Measurements from ENCODE around the gene DENND1A.

The DENND1A gene

DNA sequence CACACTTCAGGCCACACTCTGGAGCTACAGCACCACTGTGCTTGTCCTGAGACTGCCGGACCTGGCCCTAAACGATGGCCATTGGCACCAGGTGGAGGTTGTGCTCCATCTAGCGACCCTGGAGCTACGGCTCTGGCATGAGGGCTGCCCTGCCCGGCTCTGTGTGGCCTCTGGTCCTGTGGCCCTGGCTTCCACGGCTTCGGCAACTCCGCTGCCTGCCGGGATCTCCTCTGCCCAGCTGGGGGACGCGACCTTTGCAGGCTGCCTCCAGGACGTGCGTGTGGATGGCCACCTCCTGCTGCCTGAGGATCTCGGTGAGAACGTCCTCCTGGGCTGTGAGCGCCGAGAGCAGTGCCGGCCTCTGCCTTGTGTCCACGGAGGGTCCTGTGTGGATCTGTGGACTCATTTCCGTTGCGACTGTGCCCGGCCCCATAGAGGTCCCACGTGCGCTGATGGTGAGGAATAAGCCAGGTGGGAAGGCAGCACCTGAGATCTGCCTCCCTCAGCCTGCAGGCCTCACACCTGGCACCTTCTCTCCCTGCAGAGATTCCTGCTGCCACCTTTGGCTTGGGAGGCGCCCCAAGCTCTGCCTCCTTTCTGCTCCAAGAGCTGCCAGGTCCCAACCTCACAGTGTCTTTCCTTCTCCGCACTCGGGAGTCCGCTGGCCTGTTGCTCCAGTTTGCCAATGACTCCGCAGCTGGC lies 559.2 kb downstream of the DENND1A start:
- no peak for DNase-seq (ENCODE audit: low read depth)

DNA sequence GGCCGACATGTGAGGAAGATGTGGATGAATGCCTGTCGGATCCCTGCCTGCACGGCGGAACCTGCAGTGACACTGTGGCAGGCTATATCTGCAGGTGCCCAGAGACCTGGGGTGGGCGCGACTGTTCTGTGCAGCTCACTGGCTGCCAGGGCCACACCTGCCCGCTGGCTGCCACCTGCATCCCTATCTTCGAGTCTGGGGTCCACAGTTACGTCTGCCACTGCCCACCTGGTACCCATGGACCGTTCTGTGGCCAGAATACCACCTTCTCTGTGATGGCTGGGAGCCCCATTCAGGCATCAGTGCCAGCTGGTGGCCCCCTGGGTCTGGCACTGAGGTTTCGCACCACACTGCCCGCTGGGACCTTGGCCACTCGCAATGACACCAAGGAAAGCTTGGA lies 559.8 kb downstream of the DENND1A start:
- no peak for DNase-seq (ENCODE audit: low read depth)

DNA sequence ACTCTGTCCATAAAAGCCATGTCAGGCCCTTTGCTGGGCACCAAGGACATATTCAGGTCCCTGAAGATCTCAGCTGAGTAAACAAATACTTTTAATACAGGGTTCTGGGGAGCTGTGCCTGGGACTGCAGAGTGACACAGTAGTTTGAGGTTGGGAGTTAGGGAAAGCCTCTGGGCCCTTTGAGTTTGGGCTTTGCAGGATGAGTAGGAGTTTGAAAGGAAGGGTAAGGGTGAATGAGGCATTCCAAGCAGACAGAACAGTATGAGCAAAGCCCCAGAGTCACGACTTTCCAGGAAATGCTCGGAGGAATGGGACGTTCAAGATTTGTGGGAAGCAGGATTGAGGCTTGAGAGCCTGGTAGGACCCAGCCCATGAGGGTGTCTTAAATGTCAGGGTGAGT lies 560.6 kb downstream of the DENND1A start:
- DNase-seq (ENCODE audit: low read depth) = no peak

DNA sequence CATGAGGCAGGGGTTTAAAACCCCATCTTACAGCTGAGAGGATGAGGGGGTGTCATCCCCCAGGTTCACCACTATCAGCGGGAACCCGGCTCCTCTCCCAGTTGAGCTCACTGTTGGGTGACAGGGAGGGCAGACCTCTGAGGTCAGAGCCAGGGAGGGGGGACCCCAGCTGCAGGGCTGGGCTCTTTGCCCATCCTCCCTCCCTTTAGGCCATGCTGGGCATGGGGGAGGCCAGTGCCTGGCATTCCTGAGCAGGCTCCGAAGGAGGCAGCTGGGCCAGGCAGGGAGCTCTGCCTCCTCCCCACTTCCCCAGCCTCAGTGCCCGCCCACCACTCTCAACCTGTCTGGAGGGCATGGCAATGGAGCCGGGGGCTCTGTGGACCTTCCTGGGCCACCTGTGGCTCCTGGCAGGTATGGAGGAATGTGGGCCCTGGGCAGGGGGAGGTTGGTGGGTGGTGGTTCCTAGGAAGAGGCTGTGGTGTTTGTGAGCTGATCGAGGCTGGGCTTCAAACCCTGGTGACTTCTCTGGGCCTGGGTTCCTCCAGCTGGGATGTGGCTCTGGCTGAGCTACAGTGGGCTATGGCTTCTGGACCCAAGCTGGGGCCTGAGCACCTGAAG lies 561.3 kb downstream of the DENND1A start:
- no peak for DNase-seq (ENCODE audit: low read depth)

DNA sequence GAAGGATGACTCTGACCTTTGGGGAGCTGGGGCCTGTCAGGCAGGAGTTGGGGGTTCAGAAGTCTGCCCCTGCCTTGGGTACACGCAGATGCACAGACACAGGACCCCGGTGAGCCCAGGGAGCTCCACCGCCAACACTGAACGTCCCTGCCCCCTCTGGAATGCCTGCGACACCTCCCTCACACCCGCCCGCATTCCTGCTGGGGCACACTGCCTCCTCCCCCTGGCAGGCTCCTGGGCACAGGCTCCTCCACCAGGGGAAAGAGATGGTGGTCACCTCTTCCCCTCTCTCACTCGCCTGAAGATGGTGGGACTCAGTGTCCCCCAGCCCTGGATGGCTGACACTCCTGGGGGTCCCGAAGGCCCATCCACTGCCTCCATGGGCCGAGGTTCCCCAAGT lies 561.9 kb downstream of the DENND1A start:
- DNase-seq (ENCODE audit: low read depth) = no peak

DNA sequence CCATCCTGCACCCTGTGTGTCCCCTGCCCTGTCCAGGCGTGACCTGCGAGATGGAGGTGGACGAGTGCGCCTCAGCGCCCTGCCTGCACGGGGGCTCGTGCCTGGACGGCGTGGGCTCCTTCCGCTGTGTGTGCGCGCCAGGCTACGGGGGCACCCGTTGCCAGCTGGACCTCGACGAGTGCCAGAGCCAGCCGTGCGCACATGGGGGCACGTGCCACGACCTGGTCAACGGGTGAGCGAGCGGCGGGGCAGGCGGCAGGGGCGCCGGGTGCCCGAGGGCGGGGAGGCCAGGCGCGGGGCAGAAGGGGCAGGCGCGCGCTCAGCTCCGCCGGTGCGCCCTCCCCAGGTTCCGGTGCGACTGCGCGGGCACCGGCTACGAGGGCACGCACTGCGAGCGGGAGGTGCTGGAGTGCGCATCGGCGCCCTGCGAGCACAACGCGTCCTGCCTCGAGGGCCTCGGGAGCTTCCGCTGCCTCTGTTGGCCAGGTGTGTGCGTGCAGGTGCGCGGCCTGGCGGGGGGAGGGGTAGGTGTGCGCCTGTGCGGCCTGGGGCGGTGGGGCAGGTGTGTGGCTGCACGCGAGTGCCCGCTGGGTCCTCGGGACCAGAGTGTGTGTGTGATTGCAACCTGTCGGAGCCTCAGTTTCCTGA lies 563.9 kb downstream of the DENND1A start:
- no peak for DNase-seq (ENCODE audit: low read depth)

DNA sequence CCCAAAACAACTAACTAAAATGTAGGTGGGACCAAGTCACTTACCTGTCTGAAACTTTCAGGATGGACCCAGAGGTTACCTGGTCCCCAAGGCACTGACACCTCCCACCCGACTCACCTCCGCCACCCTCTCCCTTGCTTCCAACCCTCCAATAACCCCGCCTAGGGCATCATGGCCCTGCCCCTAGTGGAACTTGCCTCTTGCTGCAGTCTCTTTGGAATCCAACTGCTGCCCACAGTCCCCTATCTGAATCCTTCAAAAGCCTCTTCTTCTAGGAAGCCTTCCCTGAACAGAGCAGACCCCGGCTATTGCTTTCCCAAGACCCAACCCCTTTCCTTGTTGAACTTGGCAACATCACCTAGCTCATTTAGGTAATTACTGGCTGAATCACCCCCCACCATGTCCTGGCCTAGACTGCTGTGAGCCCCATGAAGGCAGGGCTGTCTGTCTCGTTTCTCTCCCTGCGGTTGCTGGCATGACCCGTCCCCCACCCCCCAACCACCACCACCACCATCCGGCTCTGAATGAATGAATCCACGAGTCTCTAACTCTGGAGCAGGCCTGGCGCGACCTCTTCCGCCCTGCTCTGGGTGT lies 564.5 kb downstream of the DENND1A start:
- no peak for DNase-seq (ENCODE audit: low read depth)

DNA sequence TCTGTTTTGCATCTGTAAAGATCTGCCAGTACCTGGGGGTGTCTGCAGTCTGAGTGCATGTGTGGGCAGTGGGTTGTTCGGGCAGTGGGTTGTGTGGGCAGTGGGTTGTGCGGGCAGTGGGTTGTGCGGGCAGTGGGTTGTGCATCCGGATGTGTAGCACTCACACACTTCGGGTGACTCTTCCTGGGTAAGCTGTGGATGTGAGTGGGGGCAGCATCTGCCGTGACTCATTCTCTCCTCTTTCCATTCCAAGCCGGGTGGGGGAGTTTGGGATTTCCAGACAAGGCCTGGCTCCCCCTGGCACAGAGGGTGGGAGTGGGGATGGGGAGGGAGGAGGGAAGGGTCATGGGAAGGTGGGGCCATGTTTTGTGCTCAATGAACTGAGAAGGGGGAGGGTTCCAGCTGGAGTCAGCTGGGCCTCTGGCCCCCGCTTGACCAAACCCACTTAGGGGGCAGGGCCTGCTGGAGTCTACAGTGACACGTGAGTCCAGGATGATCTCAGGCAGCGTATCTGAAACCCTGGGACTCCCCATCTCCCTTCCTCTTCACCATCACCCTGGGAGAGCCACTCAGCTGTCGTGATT lies 565.6 kb downstream of the DENND1A start:
- no peak for DNase-seq (ENCODE audit: low read depth)

DNA sequence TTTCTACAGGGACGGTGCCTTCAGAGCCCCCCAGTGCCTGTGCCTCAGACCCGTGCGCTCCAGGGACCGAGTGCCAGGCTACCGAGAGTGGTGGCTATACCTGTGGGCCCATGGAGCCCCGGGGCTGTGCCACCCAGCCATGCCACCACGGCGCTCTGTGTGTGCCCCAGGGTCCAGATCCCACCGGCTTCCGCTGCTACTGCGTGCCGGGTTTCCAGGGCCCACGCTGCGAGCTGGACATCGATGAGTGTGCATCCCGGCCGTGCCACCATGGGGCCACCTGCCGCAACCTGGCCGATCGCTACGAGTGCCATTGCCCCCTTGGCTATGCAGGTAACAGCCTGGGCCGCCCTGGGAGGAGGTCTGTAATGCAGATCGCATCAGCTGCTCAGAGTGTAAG lies 567.1 kb downstream of the DENND1A start:
- no peak for DNase-seq (ENCODE audit: low read depth)

DNA sequence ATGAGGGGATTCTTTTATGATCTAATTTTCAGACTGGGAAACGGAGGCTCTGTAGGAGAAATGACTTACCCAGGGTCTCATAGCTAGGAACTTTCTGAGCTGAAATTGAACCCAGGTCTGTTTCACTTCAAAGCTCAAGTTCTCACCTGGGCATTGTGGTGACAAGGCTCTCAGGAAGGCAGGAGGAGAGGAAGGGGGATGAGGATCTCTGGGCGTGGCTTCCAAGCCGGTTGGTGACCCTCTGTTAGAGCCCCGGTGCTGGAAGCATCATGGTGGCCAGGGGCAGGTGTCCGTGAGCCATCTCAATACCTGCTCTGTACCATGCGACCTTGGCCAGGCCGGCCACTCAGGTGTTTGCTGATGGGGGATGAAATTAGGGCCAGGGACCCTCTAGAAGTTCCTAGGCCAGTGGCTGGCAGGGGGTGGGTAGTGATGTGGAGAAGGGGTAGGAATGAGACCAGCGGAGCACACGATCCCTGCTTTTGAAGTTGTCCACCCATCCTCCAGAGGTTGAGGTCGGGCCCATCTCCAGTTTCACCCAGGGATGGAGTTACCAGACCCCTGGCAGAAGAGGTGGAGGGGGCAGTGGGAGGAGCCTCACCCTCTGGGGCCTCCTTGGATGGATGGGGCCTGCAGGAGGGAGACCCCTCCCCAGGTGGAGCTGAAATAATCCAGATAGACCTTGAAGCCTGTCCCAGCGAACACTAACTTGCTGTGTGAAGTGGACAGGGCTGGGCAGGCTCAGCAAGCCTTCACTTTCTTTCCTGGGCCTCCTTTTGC lies 568.0 kb downstream of the DENND1A start:
- no peak for DNase-seq (ENCODE audit: low read depth)

DNA sequence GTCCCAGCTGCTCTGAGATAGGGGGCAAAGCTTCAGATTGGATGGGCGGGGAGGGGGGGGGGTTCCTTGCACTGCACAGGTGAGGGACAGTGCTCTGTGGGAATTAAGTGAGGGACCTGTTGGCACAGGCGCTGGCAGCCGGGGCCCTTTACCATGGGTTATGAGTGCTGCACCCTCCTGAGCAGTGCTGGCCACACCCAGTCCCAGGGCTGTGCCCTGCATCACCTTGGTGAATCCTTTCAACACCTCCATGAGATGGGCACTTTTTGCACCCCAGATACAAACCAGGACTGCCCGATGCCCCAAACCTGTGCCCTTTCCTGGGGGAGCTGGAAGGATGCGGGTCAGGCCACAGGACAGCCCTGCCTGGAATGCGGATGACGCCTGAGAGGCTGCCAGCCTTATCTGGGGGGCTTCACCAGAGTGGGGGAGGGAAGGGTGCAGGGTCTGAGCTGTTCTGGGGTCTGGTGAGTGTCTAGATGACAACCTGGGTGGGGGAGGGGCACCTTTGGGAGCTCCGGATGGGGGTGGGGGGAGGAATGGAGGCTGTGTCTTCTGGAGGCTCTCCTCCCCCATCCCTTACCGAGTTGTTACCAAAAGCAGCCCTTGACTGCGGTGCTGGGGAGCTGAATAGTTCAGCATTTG lies 568.7 kb downstream of the DENND1A start:
- DNase-seq (ENCODE audit: low read depth) = no peak

DNA sequence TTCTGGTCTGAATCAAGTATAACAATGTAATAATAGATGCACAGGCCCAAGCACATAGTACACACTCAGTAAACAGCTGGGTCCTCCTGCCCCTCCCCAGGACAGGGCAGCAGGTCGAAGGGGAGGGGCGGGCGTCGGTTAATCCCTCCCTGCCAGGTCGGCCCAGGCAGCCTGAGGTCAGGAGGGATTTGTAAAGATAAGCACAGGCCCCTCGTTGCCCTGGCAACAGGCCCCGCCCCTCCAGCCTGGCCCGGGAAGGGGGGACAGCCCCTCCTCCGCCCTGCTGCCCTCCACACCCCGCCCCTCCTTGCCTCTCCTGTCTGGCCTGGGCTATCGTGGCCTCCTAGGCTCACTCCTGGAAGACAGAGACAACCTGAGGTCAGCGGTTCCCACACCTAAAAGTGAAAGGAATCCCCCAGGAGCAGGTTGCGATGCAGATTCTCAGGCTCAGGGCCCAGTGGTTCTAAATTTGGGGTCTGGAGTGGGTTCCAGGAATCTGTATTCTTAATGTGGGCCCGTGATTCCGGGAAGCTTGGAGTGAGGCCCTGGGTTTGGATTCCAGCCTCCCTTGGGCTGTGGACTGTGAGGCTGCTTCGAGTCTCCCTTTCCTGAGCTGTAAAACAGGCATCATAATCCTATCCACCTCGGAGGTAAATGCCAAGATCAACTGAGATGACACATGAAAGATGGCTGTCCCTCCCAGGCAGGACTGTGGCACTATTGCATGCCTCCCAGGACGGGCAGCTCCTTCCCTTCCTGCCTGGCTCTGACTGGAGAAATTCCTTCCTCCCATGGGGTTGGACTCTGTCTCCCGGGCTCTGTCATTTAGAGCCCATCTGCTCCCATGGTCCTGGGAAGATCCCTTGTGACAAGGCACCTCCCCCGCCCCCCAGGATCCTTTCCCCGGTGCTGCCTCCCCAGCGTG lies 569.5 kb downstream of the DENND1A start:
- DNase-seq (ENCODE audit: low read depth) = no peak

DNA sequence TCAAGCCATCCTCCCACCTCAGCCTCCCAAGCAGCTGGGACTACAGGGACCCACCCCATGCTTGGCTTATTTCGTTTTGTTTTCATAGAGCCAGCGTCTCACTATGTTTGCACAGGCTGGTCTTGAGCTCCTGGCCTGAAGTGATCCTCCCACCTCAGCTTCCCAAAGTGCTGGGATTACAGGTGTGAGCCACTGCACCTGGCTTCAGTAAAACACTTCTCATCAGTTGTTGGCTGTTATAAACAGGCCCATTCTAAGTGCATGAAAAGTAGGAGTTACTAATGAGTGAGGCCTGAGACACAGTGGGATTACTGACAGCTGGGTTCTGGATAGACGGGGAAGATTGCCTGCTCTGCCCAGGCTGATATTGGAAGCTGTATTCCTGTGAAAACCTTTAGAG lies 570.4 kb downstream of the DENND1A start:
- DNase-seq (ENCODE audit: low read depth) = no peak

DNA sequence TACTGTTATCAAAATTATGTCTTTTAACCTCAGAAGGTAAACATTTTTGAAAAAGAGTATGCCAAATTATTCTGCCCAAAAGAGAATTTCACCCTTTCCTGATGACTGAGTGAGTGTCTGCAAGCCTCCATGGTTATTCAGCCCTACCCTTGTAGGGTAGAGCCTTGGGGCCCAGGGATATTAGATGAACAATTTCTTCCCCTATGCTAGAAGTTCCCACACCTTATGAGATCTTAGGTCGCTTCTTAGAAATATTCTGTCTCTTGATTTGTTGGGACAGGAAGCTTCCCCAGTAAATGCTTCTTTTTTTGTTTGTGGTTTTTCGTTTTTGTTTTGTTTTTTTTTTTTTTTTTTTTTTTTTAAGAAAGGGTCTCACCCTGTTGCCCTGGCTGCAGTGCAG lies 570.8 kb downstream of the DENND1A start:
- no peak for DNase-seq (ENCODE audit: low read depth)

DNA sequence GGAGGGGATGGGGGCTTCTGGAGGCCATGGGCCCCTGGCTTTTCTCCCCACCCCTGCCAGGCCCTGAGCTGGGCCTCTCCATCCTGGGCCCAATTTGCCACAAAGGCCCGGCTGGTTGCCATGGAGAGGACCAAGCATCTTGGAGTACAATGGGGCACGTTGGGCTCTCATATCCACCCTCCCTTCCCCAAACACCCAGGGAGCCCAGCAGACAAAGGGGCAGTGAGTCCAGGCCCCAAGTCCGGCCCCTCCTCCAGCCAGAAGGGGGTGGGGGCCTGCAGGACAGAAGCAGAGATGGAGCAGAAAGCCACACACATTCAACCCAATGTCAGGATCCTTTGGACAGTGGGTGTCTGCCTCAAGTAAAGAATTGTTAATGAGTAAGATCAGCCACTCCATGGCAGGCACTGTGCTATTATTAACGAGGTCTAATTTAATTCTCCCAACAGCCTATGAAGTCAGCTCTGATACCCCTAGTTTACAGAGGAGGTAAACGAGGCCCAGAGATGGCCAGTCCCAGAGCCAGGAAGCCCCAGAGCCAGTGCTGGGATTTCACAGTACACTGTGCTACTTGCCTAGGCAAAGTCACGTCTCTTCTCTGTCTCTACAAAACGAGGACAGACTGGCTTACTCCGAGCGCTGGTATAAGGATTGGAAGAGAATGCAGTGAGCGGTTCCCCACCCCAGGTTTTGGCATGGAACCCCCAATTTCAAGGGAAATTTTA lies 571.6 kb downstream of the DENND1A start:
- no peak for DNase-seq (ENCODE audit: low read depth)

DNA sequence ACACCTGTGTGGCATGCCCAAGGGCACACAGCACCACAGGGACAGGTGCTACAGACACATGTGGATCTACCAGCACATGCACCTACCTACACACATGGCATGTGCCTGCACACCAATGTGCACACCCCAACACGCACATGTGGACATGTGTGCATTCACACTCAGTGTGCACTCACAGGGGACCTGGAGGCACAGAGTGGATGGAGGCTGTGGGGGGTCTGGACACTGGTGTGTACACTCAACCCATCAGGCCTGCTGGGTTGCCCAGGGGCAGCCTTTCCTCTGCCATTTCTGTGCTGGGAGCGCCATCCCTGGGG lies 572.2 kb downstream of the DENND1A start:
- no peak for DNase-seq (ENCODE audit: low read depth)

DNA sequence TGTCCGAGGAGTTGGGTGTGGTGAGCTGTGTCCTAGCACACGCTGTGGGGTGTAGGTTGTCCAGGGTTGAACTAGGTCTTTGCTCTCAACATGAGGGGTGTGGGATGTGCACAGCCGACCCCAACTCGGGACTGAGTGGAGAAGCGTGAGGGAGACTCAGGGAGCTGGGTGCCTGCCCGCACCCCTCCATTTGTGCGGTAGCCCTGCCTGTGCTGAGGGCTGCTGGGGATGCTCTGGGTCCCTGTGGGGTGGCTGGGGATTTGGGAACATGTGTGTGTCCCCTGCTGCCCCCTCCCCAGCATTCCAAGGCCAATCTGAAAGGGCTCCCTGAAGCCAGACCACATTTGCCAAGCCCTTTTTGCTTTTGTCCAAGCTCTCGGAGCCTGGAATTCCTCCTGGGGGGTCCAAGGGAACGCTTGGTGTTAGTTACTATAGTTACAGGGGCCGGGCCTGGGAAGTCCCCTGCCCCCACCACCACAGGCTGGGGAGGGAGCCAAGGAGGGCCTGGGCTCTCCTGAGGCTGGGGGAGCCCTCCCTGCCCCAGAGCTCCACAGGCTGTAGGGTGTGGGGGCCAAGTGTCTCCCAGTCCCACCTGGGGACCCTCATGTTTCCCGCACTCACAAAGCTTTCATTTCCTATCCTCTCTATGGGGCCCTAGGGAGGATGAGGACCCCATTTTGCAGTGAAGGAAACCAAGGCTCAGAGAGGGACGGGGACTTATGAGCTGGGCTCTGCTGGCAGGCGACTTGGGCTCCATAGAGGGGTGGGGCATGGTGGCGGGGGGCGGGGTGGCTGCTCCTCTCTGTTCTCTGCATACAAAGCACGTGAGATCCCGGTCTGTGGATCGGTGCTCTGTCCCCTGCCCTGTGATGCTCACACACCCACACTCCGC lies 572.8 kb downstream of the DENND1A start:
- no peak for DNase-seq (ENCODE audit: low read depth)

DNA sequence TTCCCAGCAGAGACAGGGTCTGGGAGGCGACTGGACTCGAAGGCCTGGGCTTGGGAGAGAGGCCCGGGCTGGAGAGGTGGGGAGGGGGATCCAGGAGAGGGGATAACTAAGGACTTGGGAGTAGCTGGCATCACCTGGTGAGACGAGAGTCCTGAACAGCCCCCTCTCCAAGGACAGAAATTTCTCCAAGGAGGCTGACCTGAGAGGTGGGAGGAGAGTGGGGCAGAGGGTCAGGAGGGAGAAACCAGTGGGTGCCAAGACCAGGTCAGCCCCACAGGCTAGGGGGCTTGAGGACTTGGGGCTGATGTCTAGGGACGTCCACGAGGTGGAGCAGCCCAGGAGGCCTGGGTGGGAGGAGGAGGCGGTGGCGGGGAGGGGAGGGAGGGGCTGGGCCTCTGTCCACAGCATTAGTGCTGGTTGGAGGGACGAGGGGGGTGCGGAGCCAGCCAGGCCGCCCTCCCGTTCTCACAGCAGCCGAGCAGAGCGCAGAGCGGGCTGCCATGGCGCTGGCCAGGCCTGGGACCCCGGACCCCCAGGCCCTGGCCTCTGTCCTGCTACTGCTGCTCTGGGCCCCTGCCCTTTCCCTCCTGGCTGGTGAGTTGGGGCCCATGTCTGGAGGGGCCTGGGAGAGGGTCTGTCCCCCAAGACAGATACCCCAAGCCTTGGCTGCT lies 574.0 kb downstream of the DENND1A start, which contains the start of gene CRB2:
TSS of gene CRB2 (plus strand) at position 437 of the 671 bp plus-strand sequence. CDS start at position 501, 64 bp downstream.
- DNase-seq (ENCODE audit: low read depth) = no peak
